GM12864 (cell line): Measurements from ENCODE around the gene EDAR.

Experiments used
- DNase-seq: peaks from one replicate; pipeline ENCODE4 v3.0.0-alpha.2; 2011; ENCODE audit warnings: low read depth
- H3K4me3 ChIP-seq: 2 replicates; pipeline ENCODE4 v1.5.1; 2011; ENCODE audit warnings: mild to moderate bottlenecking, low read depth, low read length, control low read depth
- TF ChIP-seq, protein P1 (sequence below): IDR thresholded peaks from 2 replicates; pipeline ENCODE4 v1.5.1; 2011; ENCODE audit warnings: low read depth, mild to moderate bottlenecking, moderate library complexity, low read length, control low read depth, inconsistent platforms; ENCODE audit errors: missing control alignments

Gene EDAR

DNA sequence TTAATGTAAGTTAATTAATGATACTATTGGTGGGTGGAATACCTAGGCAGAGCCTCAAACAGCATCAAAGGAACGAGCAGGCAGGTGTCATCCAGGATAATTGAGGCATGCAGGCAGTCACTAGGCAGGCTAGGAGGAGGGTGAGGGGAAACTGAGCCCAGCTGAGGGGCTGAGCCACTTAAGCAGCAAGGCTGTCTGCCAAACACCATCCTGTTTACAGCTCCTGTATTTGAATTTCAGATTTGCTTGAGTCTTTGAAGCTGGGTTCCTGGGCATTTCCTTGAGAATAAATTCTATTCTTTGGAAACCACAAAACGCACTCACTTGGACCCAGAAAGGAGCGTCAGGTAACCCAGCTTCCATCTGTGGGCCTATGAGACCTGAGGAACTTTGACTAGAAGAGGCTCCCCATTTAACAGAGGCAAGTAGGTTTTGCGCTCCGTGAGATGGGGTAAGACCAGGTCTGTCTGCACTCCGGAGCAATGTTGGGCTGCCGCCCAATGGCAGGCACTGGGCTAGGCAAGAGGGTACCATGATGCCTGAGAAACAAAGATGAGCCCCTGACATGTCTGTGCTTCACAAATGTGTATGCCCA, 2.0 kb downstream of the EDAR start:
- no peak for DNase-seq
- TF ChIP-seq, protein P1, sequence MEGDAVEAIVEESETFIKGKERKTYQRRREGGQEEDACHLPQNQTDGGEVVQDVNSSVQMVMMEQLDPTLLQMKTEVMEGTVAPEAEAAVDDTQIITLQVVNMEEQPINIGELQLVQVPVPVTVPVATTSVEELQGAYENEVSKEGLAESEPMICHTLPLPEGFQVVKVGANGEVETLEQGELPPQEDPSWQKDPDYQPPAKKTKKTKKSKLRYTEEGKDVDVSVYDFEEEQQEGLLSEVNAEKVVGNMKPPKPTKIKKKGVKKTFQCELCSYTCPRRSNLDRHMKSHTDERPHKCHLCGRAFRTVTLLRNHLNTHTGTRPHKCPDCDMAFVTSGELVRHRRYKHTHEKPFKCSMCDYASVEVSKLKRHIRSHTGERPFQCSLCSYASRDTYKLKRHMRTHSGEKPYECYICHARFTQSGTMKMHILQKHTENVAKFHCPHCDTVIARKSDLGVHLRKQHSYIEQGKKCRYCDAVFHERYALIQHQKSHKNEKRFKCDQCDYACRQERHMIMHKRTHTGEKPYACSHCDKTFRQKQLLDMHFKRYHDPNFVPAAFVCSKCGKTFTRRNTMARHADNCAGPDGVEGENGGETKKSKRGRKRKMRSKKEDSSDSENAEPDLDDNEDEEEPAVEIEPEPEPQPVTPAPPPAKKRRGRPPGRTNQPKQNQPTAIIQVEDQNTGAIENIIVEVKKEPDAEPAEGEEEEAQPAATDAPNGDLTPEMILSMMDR, result no peak
- no peak overlapping the region for H3K4me3 ChIP-seq

GRCh38 chr2:108983610-108984009, 5.4 kb downstream of the EDAR start:
- TF ChIP-seq, protein P1, result no peak
- DNase-seq, result no peak

GRCh38 chr2:108983061-108983460, 6.0 kb downstream of the EDAR start:
- TF ChIP-seq, protein P1, result no peak
- no peak for DNase-seq
- H3K4me3 ChIP-seq, result no peak overlapping the region

More at GRCh38 chr2:108983610-108984009, 5.4 kb downstream of the EDAR start:
- no peak overlapping the region for H3K4me3 ChIP-seq

DNA sequence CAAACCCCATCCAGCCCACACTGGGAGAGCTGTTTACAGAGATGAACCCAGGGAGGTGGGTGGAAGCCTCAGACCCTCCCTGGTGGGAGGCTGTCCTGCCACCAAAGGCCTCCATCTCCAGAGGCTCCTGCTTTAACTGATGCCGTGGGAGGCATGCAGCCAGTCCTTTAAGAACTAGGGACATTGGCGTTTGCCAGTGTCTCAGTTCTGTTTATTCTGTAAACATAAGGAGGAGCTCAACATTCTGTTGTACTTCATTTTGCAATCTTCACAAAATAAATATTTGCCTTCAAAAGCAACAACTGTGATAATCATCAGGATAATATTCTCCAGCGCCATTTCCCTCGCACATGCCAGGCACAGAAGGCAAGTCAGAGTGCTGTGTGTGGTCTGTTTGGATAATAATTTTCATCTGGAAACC, 6.8 kb downstream of the EDAR start:
- TF ChIP-seq, protein P1, result no peak
- H3K4me3 ChIP-seq, result no peak overlapping the region
- DNase-seq, result no peak

DNA sequence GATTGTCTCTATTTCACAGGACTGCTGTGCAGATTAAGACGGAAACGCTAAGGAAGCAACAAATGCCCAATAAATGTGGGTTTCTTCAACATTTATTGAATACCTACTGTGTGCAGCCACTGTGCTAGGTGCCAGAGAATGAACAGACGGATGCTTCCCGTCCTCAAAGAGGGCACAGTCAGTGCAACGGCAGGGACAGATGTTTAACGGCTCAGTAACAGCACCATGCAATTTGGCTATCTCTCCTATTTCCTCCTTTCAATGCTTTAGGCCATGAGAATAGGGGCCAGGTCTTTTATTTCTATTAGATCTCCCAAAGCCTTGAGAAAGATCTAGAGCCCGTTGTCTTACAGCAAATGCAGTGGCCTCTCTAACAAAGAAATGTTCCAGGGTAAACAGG, 7.2 kb downstream of the EDAR start:
- H3K4me3 ChIP-seq, result no peak overlapping the region
- TF ChIP-seq, protein P1, result no peak
- no peak for DNase-seq

DNA sequence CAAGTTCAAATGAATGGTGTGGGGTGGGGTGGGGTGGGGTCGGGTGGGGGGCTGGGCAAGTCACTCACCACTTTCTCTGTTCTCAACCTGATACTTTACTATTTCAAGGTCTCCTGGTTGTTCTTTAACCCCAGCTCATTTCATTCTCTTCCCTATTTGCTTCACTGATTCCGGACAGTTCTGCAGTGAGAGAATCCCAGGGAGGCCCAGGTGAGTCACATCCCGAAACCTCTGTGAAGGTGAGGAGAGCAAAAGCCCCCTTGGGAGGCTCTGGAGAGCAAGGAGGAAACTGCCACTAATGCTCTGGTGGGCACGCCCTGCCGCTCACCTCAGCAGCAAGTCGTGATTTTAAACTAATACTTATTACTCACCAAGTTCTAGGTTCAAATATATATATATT, 8.9 kb downstream of the EDAR start:
- TF ChIP-seq, protein P1, result no peak
- no peak overlapping the region for H3K4me3 ChIP-seq
- no peak for DNase-seq

GRCh38 chr2:108979461-108979860, 9.6 kb downstream of the EDAR start:
- H3K4me3 ChIP-seq, result no peak overlapping the region
- DNase-seq, result no peak
- TF ChIP-seq, protein P1, result no peak
